ENCODE measurements around the gene OR11H6. TPM values are rescaled to one million over a fixed set of nuclear protein-coding genes. Genes with fewer than 3 reads are reported as not detected.
A peak's percentile ranks its signal among the peaks of the same experiment; 100 is the strongest.
"Not testable (repeated sequence)": the region's sequence is repeated elsewhere in the genome, so short reads cannot be mapped to it uniquely, and the experiment has no call there.

Gene OR11H6
- polyA plus RNA-seq, 4 donors = not detected

GRCh38 chr14:20215196-20215595 is 8.3 kb upstream of the OR11H6 start:
- Histone ChIP-seq H3K36me3 (ENCODE audit: control insufficient read depth in 3 of 3, insufficient read depth in 2 of 3, low read depth in 1 of 3, low read length in 3 of 3) (no peaks in the 10 kb centered on the region), H3K27ac (ENCODE audit: low read depth in 1 of 3, low read length in 2 of 3) (no peak overlapping the region), H3K4me3 (ENCODE audit: low read depth in 1 of 3, low read length in 3 of 3) (no peak overlapping the region), H3K9me3 (ENCODE audit: control insufficient read depth in 2 of 2, insufficient read depth in 1 of 2, low read depth in 1 of 2, low read length in 1 of 2) (peaks cover 0 to 6% of the 10 kb centered on the region in 2 donors), H3K4me1 (ENCODE audit: control insufficient read depth in 3 of 3, insufficient read depth in 2 of 3, low read depth in 1 of 3, low read length in 2 of 3) (no peaks in the 10 kb centered on the region), H3K27me3 (ENCODE audit: control insufficient read depth in 3 of 3, insufficient read depth in 3 of 3, low read length in 3 of 3) (no peaks in the 10 kb centered on the region)
- FAIRE-seq (no peak), DNase-seq (no peak)
- 52 to 87% (median 62%) methylated on average over 2 of the region's 2 CpGs for WGBS, 3 donors

GRCh38 chr14:20219033-20219432 is 4.5 kb upstream of the OR11H6 start:
- WGBS, 3 donors = 44 to 46% (median 45%) methylated on average over 4 of the region's 4 CpGs
- H3K27me3 ChIP-seq (ENCODE audit: control insufficient read depth in 3 of 3, insufficient read depth in 3 of 3, low read length in 3 of 3) = no peaks in the 10 kb centered on the region
- H3K9me3 ChIP-seq (ENCODE audit: control insufficient read depth in 2 of 2, insufficient read depth in 1 of 2, low read depth in 1 of 2, low read length in 1 of 2) = peaks cover 0 to 8% of the 10 kb centered on the region in 2 donors

DNA sequence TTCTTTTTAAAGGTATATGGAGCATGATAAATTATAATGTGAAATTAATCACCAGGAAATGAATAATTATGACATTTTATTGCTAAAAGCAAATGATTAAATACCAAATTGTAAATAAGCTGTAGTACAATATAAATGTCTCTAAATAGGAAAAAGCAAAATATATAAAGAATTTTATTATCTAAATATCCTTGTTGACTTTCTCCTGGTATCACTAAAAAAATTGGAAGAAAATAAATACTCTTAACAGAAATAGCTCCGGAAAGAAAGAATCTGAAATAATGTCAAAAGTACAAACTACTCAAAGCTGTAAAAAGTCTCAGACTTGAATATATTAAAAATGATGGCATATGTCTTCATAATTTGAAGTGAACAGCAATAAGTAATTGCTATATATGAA is 5.2 kb downstream of the OR11H6 start, which contains the start of gene OR11H7:
OR11H7 (plus strand) TSS at position 301 of the 400 bp plus-strand sequence.
- H3K4me1 ChIP-seq (ENCODE audit: control insufficient read depth in 3 of 3, insufficient read depth in 2 of 3, low read depth in 1 of 3, low read length in 2 of 3) = no peaks in the 10 kb centered on the region
- H3K27ac ChIP-seq (ENCODE audit: low read depth in 1 of 3, low read length in 2 of 3) = no peak within 1 kb of the TSS
- WGBS, 3 donors = 56 to 81% (median 64%) methylated on average over 1 of the region's 1 CpG
- H3K36me3 ChIP-seq (ENCODE audit: control insufficient read depth in 3 of 3, insufficient read depth in 2 of 3, low read depth in 1 of 3, low read length in 3 of 3) = no peaks in the 10 kb centered on the region
- no peak for DNase-seq
- peaks cover 0 to 13% of the 10 kb centered on the region in 2 donors for H3K9me3 ChIP-seq (ENCODE audit: control insufficient read depth in 2 of 2, insufficient read depth in 1 of 2, low read depth in 1 of 2, low read length in 1 of 2)
- no peak within 1 kb of the TSS for H3K4me3 ChIP-seq (ENCODE audit: low read depth in 1 of 3, low read length in 3 of 3)
- peak; percentile 57 for FAIRE-seq
- peaks cover 0 to 2% (median 0%) of the 10 kb centered on the region in 3 donors for H3K27me3 ChIP-seq (ENCODE audit: control insufficient read depth in 3 of 3, insufficient read depth in 3 of 3, low read length in 3 of 3)

More at GRCh38 chr14:20219033-20219432, 4.5 kb upstream of the OR11H6 start:
- Histone ChIP-seq H3K36me3 (ENCODE audit: control insufficient read depth in 3 of 3, insufficient read depth in 2 of 3, low read depth in 1 of 3, low read length in 3 of 3) (no peaks in the 10 kb centered on the region), H3K27ac (ENCODE audit: low read depth in 1 of 3, low read length in 2 of 3) (no peak overlapping the region), H3K4me3 (ENCODE audit: low read depth in 1 of 3, low read length in 3 of 3) (no peak overlapping the region), H3K4me1 (ENCODE audit: control insufficient read depth in 3 of 3, insufficient read depth in 2 of 3, low read depth in 1 of 3, low read length in 2 of 3) (no peaks in the 10 kb centered on the region)
- FAIRE-seq = no peak
- no peak for DNase-seq

GRCh38 chr14:20235415-20235814 is 11.9 kb downstream of the OR11H6 start:
- FAIRE-seq; H3K9me3 ChIP-seq (ENCODE audit: control insufficient read depth in 2 of 2, insufficient read depth in 1 of 2, low read depth in 1 of 2, low read length in 1 of 2); H3K27me3 ChIP-seq (ENCODE audit: control insufficient read depth in 3 of 3, insufficient read depth in 3 of 3, low read length in 3 of 3); H3K36me3 ChIP-seq (ENCODE audit: control insufficient read depth in 3 of 3, insufficient read depth in 2 of 3, low read depth in 1 of 3, low read length in 3 of 3); H3K4me1 ChIP-seq (ENCODE audit: control insufficient read depth in 3 of 3, insufficient read depth in 2 of 3, low read depth in 1 of 3, low read length in 2 of 3); H3K27ac ChIP-seq (ENCODE audit: low read depth in 1 of 3, low read length in 2 of 3); DNase-seq; H3K4me3 ChIP-seq (ENCODE audit: low read depth in 1 of 3, low read length in 3 of 3): not testable (repeated sequence)
- 77 to 89% (median 80%) methylated on average over 3 to 4 of the region's 4 CpGs for WGBS, 3 donors

DNA sequence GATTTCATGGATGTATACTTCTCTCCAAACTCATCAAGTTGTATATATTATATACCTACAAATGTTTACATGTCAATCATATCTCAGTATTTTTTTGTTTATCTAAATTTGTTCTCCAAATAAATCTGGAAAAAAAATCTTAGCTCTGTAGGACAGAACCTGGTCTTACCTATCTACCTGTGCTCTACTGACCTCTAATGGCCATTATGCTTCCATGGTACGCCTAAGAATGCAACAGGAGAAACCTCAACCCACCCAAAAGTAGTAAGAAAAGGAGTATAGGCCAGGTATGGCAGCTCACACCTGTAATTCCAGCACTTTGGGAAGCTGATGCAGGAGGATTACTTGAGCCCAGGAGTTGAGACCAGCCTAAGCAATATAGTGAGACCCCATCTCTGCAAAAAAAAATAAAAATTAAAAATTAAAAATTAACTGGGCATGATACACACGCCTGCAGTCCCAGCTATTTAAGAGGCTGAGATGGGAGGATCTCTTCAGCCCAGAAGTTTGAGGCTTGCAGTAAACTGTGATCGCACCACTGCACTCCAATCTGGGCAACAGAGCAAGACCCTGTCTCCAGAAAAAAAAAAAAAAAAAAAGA is 24.2 kb downstream of the OR11H6 start:
- Histone ChIP-seq H3K4me3 (ENCODE audit: low read depth in 1 of 3, low read length in 3 of 3) (no peak overlapping the region), H3K36me3 (ENCODE audit: control insufficient read depth in 3 of 3, insufficient read depth in 2 of 3, low read depth in 1 of 3, low read length in 3 of 3) (no peaks in the 10 kb centered on the region), H3K27ac (ENCODE audit: low read depth in 1 of 3, low read length in 2 of 3) (no peak overlapping the region), H3K27me3 (ENCODE audit: control insufficient read depth in 3 of 3, insufficient read depth in 3 of 3, low read length in 3 of 3) (no peaks in the 10 kb centered on the region), H3K9me3 (ENCODE audit: control insufficient read depth in 2 of 2, insufficient read depth in 1 of 2, low read depth in 1 of 2, low read length in 1 of 2) (peaks cover 0 to 12% of the 10 kb centered on the region in 2 donors), H3K4me1 (ENCODE audit: control insufficient read depth in 3 of 3, insufficient read depth in 2 of 3, low read depth in 1 of 3, low read length in 2 of 3) (no peaks in the 10 kb centered on the region)
- FAIRE-seq = no peak
- peak in 1 of 2 donors; percentile 3 for DNase-seq
- 58 to 69% (median 60%) methylated on average over 3 of the region's 3 CpGs for WGBS, 3 donors

DNA sequence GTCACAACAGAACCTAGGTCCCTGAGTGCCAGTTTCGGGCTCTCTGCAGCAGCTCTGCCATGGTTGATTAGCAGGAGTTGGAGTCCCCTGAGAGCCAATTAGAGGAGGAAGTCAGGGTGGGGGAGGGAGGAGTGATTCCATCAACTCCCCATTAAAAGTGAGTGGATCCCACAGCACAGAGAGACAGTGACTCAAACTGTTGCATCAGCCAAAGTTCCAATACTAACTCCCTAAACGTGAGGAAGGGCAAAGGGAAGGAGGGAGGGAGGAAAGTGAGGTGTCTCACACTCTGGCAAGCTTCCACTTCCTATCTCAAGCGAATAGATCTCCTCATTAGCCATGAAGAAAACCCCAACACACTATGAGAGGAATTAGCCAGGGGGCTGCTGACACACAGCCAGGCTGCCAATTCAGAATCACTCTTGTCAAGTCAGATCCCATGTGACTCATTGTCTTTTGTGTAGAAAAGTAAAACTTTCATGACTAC is 39.2 kb downstream of the OR11H6 start:
- no peaks in the 10 kb centered on the region for H3K9me3 ChIP-seq (ENCODE audit: control insufficient read depth in 2 of 2, insufficient read depth in 1 of 2, low read depth in 1 of 2, low read length in 1 of 2)
- WGBS, 3 donors = 50 to 58% (median 53%) methylated on average over 3 of the region's 3 CpGs
- H3K27me3 ChIP-seq (ENCODE audit: control insufficient read depth in 3 of 3, insufficient read depth in 3 of 3, low read length in 3 of 3) = no peaks in the 10 kb centered on the region
- no peaks in the 10 kb centered on the region for H3K4me1 ChIP-seq (ENCODE audit: control insufficient read depth in 3 of 3, insufficient read depth in 2 of 3, low read depth in 1 of 3, low read length in 2 of 3)
- no peaks in the 10 kb centered on the region for H3K36me3 ChIP-seq (ENCODE audit: control insufficient read depth in 3 of 3, insufficient read depth in 2 of 3, low read depth in 1 of 3, low read length in 3 of 3)
- DNase-seq = no peak
- no peak for FAIRE-seq
- no peak overlapping the region for H3K4me3 ChIP-seq (ENCODE audit: low read depth in 1 of 3, low read length in 3 of 3)
- no peak overlapping the region for H3K27ac ChIP-seq (ENCODE audit: low read depth in 1 of 3, low read length in 2 of 3)

DNA sequence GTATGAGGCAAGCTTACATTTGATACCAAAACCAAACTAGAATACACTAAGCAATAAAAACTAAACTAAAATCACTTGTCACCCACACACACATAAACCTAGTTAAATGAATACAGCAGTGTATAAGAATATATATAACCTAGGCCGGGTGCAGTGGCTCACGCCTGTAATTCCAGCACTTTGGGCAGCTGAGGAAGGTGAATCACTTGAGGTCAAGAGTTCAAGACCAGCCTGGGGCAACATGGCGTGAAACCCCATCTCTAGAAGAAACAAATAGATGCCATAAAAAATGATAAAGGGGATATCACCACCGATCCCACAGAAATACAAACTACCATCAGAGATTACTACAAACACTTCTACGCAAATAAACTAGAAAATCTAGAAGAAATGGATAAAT is 40.9 kb downstream of the OR11H6 start:
- not testable (repeated sequence) for H3K27me3 ChIP-seq (ENCODE audit: control insufficient read depth in 3 of 3, insufficient read depth in 3 of 3, low read length in 3 of 3); H3K4me1 ChIP-seq (ENCODE audit: control insufficient read depth in 3 of 3, insufficient read depth in 2 of 3, low read depth in 1 of 3, low read length in 2 of 3); DNase-seq; H3K36me3 ChIP-seq (ENCODE audit: control insufficient read depth in 3 of 3, insufficient read depth in 2 of 3, low read depth in 1 of 3, low read length in 3 of 3); H3K4me3 ChIP-seq (ENCODE audit: low read depth in 1 of 3, low read length in 3 of 3); FAIRE-seq; H3K27ac ChIP-seq (ENCODE audit: low read depth in 1 of 3, low read length in 2 of 3); H3K9me3 ChIP-seq (ENCODE audit: control insufficient read depth in 2 of 2, insufficient read depth in 1 of 2, low read depth in 1 of 2, low read length in 1 of 2)
- 88 to 93% (median 90%) methylated on average over 5 of the region's 5 CpGs for WGBS, 3 donors

- no peaks in the 10 kb centered on the region for H3K4me1 ChIP-seq (ENCODE audit: control insufficient read depth in 3 of 3, insufficient read depth in 2 of 3, low read depth in 1 of 3, low read length in 2 of 3)
- 97 to 100% (median 98%) methylated on average over 2 of the region's 2 CpGs for WGBS, 3 donors
- peaks cover 0 to 28% of the 10 kb centered on the region in 2 donors for H3K9me3 ChIP-seq (ENCODE audit: control insufficient read depth in 2 of 2, insufficient read depth in 1 of 2, low read depth in 1 of 2, low read length in 1 of 2)
- no peaks in the 10 kb centered on the region for H3K27me3 ChIP-seq (ENCODE audit: control insufficient read depth in 3 of 3, insufficient read depth in 3 of 3, low read length in 3 of 3)
- peaks cover 0 to 3% (median 0%) of the 10 kb centered on the region in 3 donors for H3K36me3 ChIP-seq (ENCODE audit: control insufficient read depth in 3 of 3, insufficient read depth in 2 of 3, low read depth in 1 of 3, low read length in 3 of 3)
- FAIRE-seq (no peak), DNase-seq (no peak)
- H3K4me3 ChIP-seq (ENCODE audit: low read depth in 1 of 3, low read length in 3 of 3) = no peak overlapping the region
- H3K27ac ChIP-seq (ENCODE audit: low read depth in 1 of 3, low read length in 2 of 3) = no peak overlapping the region
These were observed 50.6 kb downstream of the OR11H6 start for GRCh38 chr14:20274062-20274461.

Data from small intestine (tissue), 7 donors.